ENCODE measurements around the gene UBE2QL1. TPM values are rescaled to one million over a fixed set of nuclear protein-coding genes. Genes with fewer than 3 reads are reported as not detected.

UBE2QL1 gene
- total RNA-seq, 1 donor from 2014 or later, result not detected

- H3K4me3 ChIP-seq (ENCODE audit: low read depth, low read length), result no peak overlapping the region
These were observed 68.9 kb downstream of the UBE2QL1 start for GRCh38 chr5:6517510-6517909.

GRCh38 chr5:6518298-6519057, 69.8 kb downstream of the UBE2QL1 start:
- no peak overlapping the region for H3K4me3 ChIP-seq (ENCODE audit: low read depth, low read length)
- TF ChIP-seq CTCF (conservative IDR thresholded peaks at IDR 0.05; ENCODE audit: low read depth, low read length), result no peak
- no peak for DNase-seq (ENCODE audit: low read depth)

More at GRCh38 chr5:6517510-6517909, 68.9 kb downstream of the UBE2QL1 start:
- TF ChIP-seq CTCF (conservative IDR thresholded peaks at IDR 0.05; ENCODE audit: low read depth, low read length), result no peak
- no peak for DNase-seq (ENCODE audit: low read depth)

GRCh38 chr5:6520201-6520600, 71.5 kb downstream of the UBE2QL1 start:
- TF ChIP-seq CTCF (conservative IDR thresholded peaks at IDR 0.05; ENCODE audit: low read depth, low read length), result no peak
- no peak for DNase-seq (ENCODE audit: low read depth)
- no peak overlapping the region for H3K4me3 ChIP-seq (ENCODE audit: low read depth, low read length)

- no peak for TF ChIP-seq CTCF (conservative IDR thresholded peaks at IDR 0.05; ENCODE audit: low read depth, low read length)
- no peak for DNase-seq (ENCODE audit: low read depth)
- no peak overlapping the region for H3K4me3 ChIP-seq (ENCODE audit: low read depth, low read length)
These were observed 73.7 kb downstream of the UBE2QL1 start for GRCh38 chr5:6522331-6522730.

GRCh38 chr5:6522923-6523322, 74.3 kb downstream of the UBE2QL1 start:
- no peak for DNase-seq (ENCODE audit: low read depth)
- H3K4me3 ChIP-seq (ENCODE audit: low read depth, low read length), result no peak overlapping the region
- TF ChIP-seq CTCF (conservative IDR thresholded peaks at IDR 0.05; ENCODE audit: low read depth, low read length), result no peak

- DNase-seq (ENCODE audit: low read depth), result no peak
- no peak for TF ChIP-seq CTCF (conservative IDR thresholded peaks at IDR 0.05; ENCODE audit: low read depth, low read length)
- no peak overlapping the region for H3K4me3 ChIP-seq (ENCODE audit: low read depth, low read length)
These were observed 76.8 kb downstream of the UBE2QL1 start for GRCh38 chr5:6525422-6525821.

GRCh38 chr5:6525910-6526309, 77.3 kb downstream of the UBE2QL1 start:
- peak; percentile 41 for TF ChIP-seq CTCF (conservative IDR thresholded peaks at IDR 0.05; ENCODE audit: low read depth, low read length)

More at GRCh38 chr5:6525910-6526309, 77.3 kb downstream of the UBE2QL1 start:
- no peak overlapping the region for H3K4me3 ChIP-seq (ENCODE audit: low read depth, low read length)
- no peak for DNase-seq (ENCODE audit: low read depth)
